Measurements from ENCODE around the gene PAK3. TPM values are rescaled to one million over a fixed set of nuclear protein-coding genes. Genes with fewer than 3 reads are reported as not detected.

The PAK3 gene
- total RNA-seq, 1 experiment from 2014 or later, result not detected

GRCh38 chrX:111123606-111124179 lies 27.7 kb downstream of the PAK3 start:
- Histone ChIP-seq H3K79me2 (ENCODE audit: insufficient read depth, low read length) (no peaks in the 10 kb centered on the region), H3K9me3 (ENCODE audit: control insufficient read depth in 1 of 2, insufficient read depth in 1 of 2, low read depth in 1 of 2, low read length in 2 of 2) (no peaks in the 10 kb centered on the region), H3K27me3 (ENCODE audit: insufficient read depth, low read length) (0 out of 2 replicates have a peak, but pooled peaks cover 2% of the 10 kb centered on the region), H3K4me2 (ENCODE audit: low read length) (no peak overlapping the region), H3K4me1 (ENCODE audit: control insufficient read depth in 1 of 2, insufficient read depth in 2 of 2, low read length in 2 of 2) (no peaks in the 10 kb centered on the region), H3K9ac (ENCODE audit: low read length) (no peak overlapping the region), H3K9me2 (ENCODE audit: insufficient read depth) (no peaks in the 10 kb centered on the region), H4K20me1 (ENCODE audit: insufficient read depth) (no peaks in the 10 kb centered on the region), H3K27ac (ENCODE audit: low read depth, low read length) (no peak overlapping the region), H2AFZ (ENCODE audit: low read depth, low read length, poor library complexity, severe bottlenecking) (no peak overlapping the region), H3K4me3 (replicated peaks in 1 of 2; ENCODE audit: low read depth in 1 of 2, low read length in 2 of 2) (no peak overlapping the region), H3K36me3 (ENCODE audit: control insufficient read depth in 1 of 2, insufficient read depth in 2 of 2, low read length in 2 of 2) (no peaks in the 10 kb centered on the region)
- no peak for DNase-seq (ENCODE audit: low read depth, low spot score)
- no peak for ATAC-seq
- TF ChIP-seq CEBPB (IDR thresholded peaks at IDR 0.05; ENCODE audit: low read depth) (no peak), SP1 (IDR thresholded peaks at IDR 0.05; ENCODE audit: low read depth) (no peak), SRF (IDR thresholded peaks at IDR 0.05; ENCODE audit: low read depth) (no peak), TCF7L2 (IDR thresholded peaks at IDR 0.05; ENCODE audit: borderline replicate concordance, extremely low read depth, insufficient read depth, insufficient read length) (no peak), EGR1 (IDR thresholded peaks at IDR 0.05; ENCODE audit: low read depth) (no peak), MAX (IDR thresholded peaks at IDR 0.05) (no peak), ZBTB33 (IDR thresholded peaks at IDR 0.05; ENCODE audit: extremely low read depth, insufficient replicate concordance, low read length) (no peak), CTCF (IDR thresholded peaks at IDR 0.05 in 2 of 3, conservative IDR thresholded peaks at IDR 0.05 in 1 of 3; ENCODE audit: borderline replicate concordance in 1 of 3, insufficient read depth in 1 of 3, low read depth in 2 of 3, low read length in 2 of 3) (no peak), RAD21 (IDR thresholded peaks at IDR 0.05; ENCODE audit: low read depth) (no peak), ATF3 (IDR thresholded peaks at IDR 0.05) (no peak), REST (IDR thresholded peaks at IDR 0.05; ENCODE audit: low read depth) (no peak), YY1 (IDR thresholded peaks at IDR 0.05; ENCODE audit: extremely low read depth, insufficient replicate concordance, low read depth, low read length) (no peak), FOSL1 (IDR thresholded peaks at IDR 0.05; ENCODE audit: low read depth) (no peak), EZH2phosphoT487 (IDR thresholded peaks at IDR 0.05; ENCODE audit: borderline replicate concordance) (no peak)
- CTCF ChIA-PET, result no interaction called here
- RAD21 ChIA-PET (ENCODE audit: low non-redundant PET in 1 of 2, low total read pairs in 2 of 2, uncharacterized antibody in 2 of 2, unreplicated experiment in 2 of 2), result no interaction called here
- BruUV-seq (replicated peaks), result no TSS peak
- POLR2A ChIA-PET, result no interaction called here
- intact Hi-C loops (cut with micrococcal nuclease), result no loop called here
